Astrocyte (in vitro differentiated cells and primary cell): ENCODE results near the gene BNIP2. TPM values are rescaled to one million over a fixed set of nuclear protein-coding genes. Genes with fewer than 3 reads are reported as not detected.

Experiments used
- DNase-seq: peaks from one replicate; pipeline ENCODE4 v3.0.0-alpha.2; 2010; ENCODE audit warnings: low read depth
- FAIRE-seq: peaks from 2 replicates; lab custom pipeline; 2011; peaks lifted over from hg19 to GRCh38; lab: Jason Lieb, UNC
- H2AFZ ChIP-seq: 2 replicates; pipeline ENCODE4 v1.6.0; 2012; ENCODE audit warnings: low read depth, low read length, inconsistent platforms
- H3K27ac ChIP-seq: 2 replicates; pipeline ENCODE4 v1.5.1; 2011; ENCODE audit warnings: low read depth, low read length, inconsistent platforms
- H3K27me3 ChIP-seq: 2 replicates; pipeline ENCODE4 v1.6.0; 2011; ENCODE audit warnings: low read length, inconsistent platforms; ENCODE audit not compliant: insufficient read depth
- H3K36me3 ChIP-seq: 2 replicates; pipeline ENCODE4 v1.5.1; 2011; ENCODE audit warnings: low read length, inconsistent platforms; ENCODE audit not compliant: insufficient read depth
- H3K4me1 ChIP-seq: 2 replicates; pipeline ENCODE4 v1.5.1; 2011; ENCODE audit warnings: low read length, inconsistent platforms; ENCODE audit not compliant: insufficient read depth
- H3K4me2 ChIP-seq: 2 replicates; pipeline ENCODE4 v1.6.0; 2012; ENCODE audit warnings: low read length, inconsistent platforms
- H3K4me3 ChIP-seq: 2 replicates; pipeline ENCODE4 v1.5.1; 2011; ENCODE audit warnings: low read depth, mild to moderate bottlenecking, low read length, inconsistent platforms; ENCODE audit not compliant: insufficient read depth
- H3K79me2 ChIP-seq: 2 replicates; pipeline ENCODE4 v1.6.0; 2012; ENCODE audit warnings: mild to moderate bottlenecking, low read length, inconsistent platforms; ENCODE audit not compliant: insufficient read depth
- H3K9ac ChIP-seq: 2 replicates; pipeline ENCODE4 v1.6.0; 2012; ENCODE audit warnings: mild to moderate bottlenecking, low read length, inconsistent platforms
- H3K9me3 ChIP-seq: 2 replicates; pipeline ENCODE4 v1.5.1; 2012; ENCODE audit warnings: low read depth, mild to moderate bottlenecking, low read length, inconsistent platforms; ENCODE audit not compliant: insufficient read depth
- H4K20me1 ChIP-seq: 2 replicates; pipeline ENCODE4 v1.6.0; 2012; ENCODE audit warnings: low read length, inconsistent platforms; ENCODE audit not compliant: insufficient read depth
- H3K27ac Mint-ChIP-seq: one replicate; pipeline ENCODE4 v1.8.0; 2021; ENCODE audit warnings: mild to moderate bottlenecking, mixed read lengths; ENCODE audit not compliant: unreplicated experiment
- H3K27me3 Mint-ChIP-seq: one replicate; pipeline ENCODE4 v1.8.0; 2021; ENCODE audit warnings: low read depth, mixed read lengths; ENCODE audit not compliant: unreplicated experiment
- H3K36me3 Mint-ChIP-seq: one replicate; pipeline ENCODE4 v1.8.0; 2021; ENCODE audit warnings: low read depth, mixed read lengths; ENCODE audit not compliant: unreplicated experiment
- H3K4me1 Mint-ChIP-seq: one replicate; pipeline ENCODE4 v1.8.0; 2021; ENCODE audit warnings: low read depth, mixed read lengths; ENCODE audit not compliant: unreplicated experiment
- H3K4me3 Mint-ChIP-seq: one replicate; pipeline ENCODE4 v1.8.0; 2021; ENCODE audit warnings: mild to moderate bottlenecking, moderate library complexity, mixed read lengths; ENCODE audit not compliant: unreplicated experiment
- H3K9me3 Mint-ChIP-seq: one replicate; pipeline ENCODE4 v1.8.0; 2021; ENCODE audit warnings: mild to moderate bottlenecking, mixed read lengths; ENCODE audit not compliant: unreplicated experiment
- EZH2 ChIP-seq: IDR thresholded peaks from 2 replicates; pipeline ENCODE4 v1.6.1; 2012; ENCODE audit warnings: mild to moderate bottlenecking, low read length, inconsistent platforms; ENCODE audit not compliant: insufficient read depth
- total RNA-seq: library from RNA; stranded (reverse); gene quantifications from 2 replicates; pipeline ENCODE4 v1.2.1, GENCODE V29; 2021
- TF ChIP-seq, protein P1 (sequence below): IDR thresholded peaks from 2 replicates; pipeline ENCODE4 v1.5.1; 2011; ENCODE audit warnings: low read depth, mild to moderate bottlenecking, inconsistent platforms, low read length, moderate library complexity; ENCODE audit not compliant: insufficient read depth

BNIP2 gene
- total RNA-seq, 1 donor from 2014 or later, result 73.1 TPM

DNA sequence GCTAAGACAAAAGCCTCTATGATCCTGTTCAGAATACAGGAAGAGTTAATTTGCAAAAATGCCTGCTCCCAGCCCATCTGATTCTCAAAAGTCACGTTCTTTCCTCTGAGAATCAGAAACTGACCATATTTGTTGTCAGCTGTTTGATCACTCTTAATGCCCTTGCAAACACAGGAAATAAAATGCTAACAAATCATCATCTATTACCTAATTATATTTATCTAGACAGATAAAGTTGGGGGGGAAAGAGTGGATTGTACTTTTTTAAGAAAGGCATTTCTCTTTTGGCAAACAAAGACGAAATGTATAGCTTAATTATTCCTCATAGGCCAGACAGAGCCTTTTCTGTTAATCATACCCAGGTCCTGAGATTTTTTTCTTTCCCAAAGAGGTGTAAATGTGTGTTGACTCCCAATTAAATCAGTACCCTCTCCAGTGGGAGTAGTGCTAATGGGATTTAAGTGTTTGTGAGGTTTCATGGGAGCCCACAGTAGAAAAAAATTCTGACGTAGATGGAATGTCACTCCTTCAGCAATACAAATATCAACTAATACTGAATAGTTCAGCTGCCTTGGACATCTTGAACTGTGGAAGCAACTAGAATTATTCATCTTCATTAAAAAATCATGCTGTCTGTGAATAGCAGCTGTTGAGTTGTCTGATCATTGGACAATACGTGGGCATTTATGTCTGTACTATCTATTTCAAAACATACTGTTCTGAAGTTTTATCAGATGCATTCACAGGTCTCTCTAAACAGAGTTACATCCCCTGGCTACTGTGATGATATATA lies 22.5 kb upstream of the BNIP2 start:
- no peak overlapping the region for H3K27ac Mint-ChIP-seq
- TF ChIP-seq, protein P1, sequence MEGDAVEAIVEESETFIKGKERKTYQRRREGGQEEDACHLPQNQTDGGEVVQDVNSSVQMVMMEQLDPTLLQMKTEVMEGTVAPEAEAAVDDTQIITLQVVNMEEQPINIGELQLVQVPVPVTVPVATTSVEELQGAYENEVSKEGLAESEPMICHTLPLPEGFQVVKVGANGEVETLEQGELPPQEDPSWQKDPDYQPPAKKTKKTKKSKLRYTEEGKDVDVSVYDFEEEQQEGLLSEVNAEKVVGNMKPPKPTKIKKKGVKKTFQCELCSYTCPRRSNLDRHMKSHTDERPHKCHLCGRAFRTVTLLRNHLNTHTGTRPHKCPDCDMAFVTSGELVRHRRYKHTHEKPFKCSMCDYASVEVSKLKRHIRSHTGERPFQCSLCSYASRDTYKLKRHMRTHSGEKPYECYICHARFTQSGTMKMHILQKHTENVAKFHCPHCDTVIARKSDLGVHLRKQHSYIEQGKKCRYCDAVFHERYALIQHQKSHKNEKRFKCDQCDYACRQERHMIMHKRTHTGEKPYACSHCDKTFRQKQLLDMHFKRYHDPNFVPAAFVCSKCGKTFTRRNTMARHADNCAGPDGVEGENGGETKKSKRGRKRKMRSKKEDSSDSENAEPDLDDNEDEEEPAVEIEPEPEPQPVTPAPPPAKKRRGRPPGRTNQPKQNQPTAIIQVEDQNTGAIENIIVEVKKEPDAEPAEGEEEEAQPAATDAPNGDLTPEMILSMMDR, result no peak
- TF ChIP-seq EZH2, result no peak
- no peaks in the 10 kb centered on the region for H3K4me1 Mint-ChIP-seq
- no peak for FAIRE-seq
- Histone ChIP-seq H2AFZ (no peak overlapping the region), H3K4me1 (no peaks in the 10 kb centered on the region), H3K27me3 (peaks cover 7% of the 10 kb centered on the region), H4K20me1 (no peaks in the 10 kb centered on the region), H3K9ac (no peak overlapping the region), H3K4me2 (no peak overlapping the region), H3K9me3 (no peaks in the 10 kb centered on the region), H3K27ac (no peak overlapping the region), H3K79me2 (no peaks in the 10 kb centered on the region), H3K36me3 (no peaks in the 10 kb centered on the region), H3K4me3 (no peak overlapping the region)
- no peak for DNase-seq
- no peaks in the 10 kb centered on the region for H3K36me3 Mint-ChIP-seq
- H3K27me3 Mint-ChIP-seq, result peaks cover 8% of the 10 kb centered on the region
- H3K9me3 Mint-ChIP-seq, result no peaks in the 10 kb centered on the region
- no peak overlapping the region for H3K4me3 Mint-ChIP-seq

- no peak overlapping the region for H3K4me3 Mint-ChIP-seq
- no peaks in the 10 kb centered on the region for H3K36me3 Mint-ChIP-seq
- DNase-seq (no peak), FAIRE-seq (no peak)
- Histone ChIP-seq H3K27ac (no peak overlapping the region), H3K79me2 (no peaks in the 10 kb centered on the region), H3K27me3 (peaks cover 6% of the 10 kb centered on the region), H3K9ac (no peak overlapping the region), H3K9me3 (no peaks in the 10 kb centered on the region), H3K36me3 (no peaks in the 10 kb centered on the region), H3K4me1 (no peaks in the 10 kb centered on the region), H4K20me1 (no peaks in the 10 kb centered on the region), H3K4me3 (no peak overlapping the region), H2AFZ (no peak overlapping the region), H3K4me2 (no peak overlapping the region)
- no peaks in the 10 kb centered on the region for H3K9me3 Mint-ChIP-seq
- H3K27ac Mint-ChIP-seq, result no peak overlapping the region
- peaks cover 6% of the 10 kb centered on the region for H3K27me3 Mint-ChIP-seq
- H3K4me1 Mint-ChIP-seq, result no peaks in the 10 kb centered on the region
- TF ChIP-seq, protein P1, result no peak
- TF ChIP-seq EZH2, result no peak
These were observed 18.5 kb upstream of the BNIP2 start for GRCh38 chr15:59707619-59708018.
